Measurements from ENCODE around the gene KCNIP2.

The KCNIP2 gene

GRCh38 chr10:101843032-101844021 lies at the start of gene KCNIP2:
Gene KCNIP2 (minus strand): TSS chr10:101843800. CDS start chr10:101843568, 232 bp downstream.
- DNase-seq (ENCODE audit: low read depth in 2 of 2), result no peak

GRCh38 chr10:101892782-101893391 lies 49.3 kb upstream of the KCNIP2 start:
- DNase-seq (ENCODE audit: low read depth in 2 of 2), result no peak

DNA sequence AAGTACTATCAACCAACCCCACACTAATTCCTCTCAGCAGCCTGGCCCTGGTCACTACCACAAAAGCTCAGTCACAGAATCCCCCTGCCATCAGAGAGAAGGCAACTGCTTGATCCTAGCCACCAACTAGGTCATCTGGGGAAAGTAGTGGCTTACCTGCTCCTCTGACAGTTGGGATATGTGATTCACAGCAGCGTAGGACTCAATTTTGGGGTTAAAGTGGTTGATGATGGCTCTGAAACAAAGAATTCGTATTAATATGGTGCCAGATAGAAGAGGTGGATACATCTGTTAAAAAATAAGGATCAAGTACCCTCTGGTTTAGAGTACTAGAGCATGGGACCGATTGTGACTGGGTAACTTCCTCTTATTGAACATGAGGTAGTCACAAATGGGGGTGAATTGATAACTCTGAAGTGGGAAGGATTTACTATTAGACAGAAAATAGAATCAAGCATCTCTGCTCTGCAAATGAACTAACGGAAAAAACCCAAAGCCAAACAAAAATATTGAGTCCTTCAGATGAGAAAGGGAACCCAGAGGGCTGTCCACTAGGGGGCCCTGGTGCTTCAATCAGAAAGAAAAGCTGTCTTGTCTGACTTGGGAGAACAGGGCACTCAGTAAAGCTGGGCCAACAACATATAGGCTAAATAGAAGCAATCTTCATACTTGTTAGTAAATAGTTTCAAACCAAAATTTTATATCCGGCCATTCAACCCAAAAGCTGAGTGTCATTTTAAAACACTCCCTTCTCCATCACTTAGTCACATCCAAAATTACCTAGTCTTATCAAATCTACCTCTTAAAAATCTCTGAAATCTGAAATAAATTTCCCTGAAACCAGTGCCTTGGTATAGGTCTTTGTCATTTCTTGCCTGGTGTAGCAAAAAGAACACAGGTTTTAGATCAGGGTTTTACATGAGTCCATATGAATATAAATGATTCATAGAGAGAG lies 45.9 kb upstream of the KCNIP2 start:
- DNase-seq (ENCODE audit: low read depth in 2 of 2), result peak; percentile 39 to 41

DNA sequence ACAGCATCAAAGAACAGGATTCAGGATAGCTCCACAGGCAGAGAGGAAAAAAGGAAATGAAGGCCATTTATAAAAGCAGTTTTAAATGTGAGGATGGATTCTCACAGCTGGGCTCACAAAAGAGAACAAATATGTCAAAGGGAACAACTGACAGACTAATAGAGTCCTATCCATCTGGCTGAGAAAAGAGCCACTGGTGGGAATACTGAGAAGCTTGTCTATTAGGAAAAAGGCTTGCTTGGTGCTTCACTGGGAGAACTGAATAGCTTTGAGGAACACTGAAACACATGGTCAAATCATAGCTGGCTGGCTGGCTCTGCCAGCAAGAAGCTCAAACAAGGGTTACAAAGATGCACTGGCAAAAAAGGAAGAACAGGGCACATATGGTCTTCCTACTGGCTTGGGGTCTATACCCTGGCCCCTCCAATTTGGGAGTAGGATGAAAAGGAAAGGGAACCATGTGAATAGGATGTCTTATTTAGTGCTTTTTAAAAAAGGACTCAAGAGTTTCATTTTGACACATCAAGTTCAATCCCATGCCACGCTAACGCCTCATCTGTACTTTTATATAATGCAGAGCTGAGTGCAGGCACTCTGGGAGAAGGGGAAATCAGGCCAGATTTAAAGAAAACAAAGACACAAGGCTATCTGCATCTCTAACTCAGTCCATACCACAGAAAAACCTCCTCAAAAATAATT lies 44.8 kb upstream of the KCNIP2 start:
- no peak for DNase-seq (ENCODE audit: low read depth in 2 of 2)

- DNase-seq (ENCODE audit: low read depth in 2 of 2), result no peak
Measured at GRCh38 chr10:101887775-101888174, 44.2 kb upstream of the KCNIP2 start.

DNA sequence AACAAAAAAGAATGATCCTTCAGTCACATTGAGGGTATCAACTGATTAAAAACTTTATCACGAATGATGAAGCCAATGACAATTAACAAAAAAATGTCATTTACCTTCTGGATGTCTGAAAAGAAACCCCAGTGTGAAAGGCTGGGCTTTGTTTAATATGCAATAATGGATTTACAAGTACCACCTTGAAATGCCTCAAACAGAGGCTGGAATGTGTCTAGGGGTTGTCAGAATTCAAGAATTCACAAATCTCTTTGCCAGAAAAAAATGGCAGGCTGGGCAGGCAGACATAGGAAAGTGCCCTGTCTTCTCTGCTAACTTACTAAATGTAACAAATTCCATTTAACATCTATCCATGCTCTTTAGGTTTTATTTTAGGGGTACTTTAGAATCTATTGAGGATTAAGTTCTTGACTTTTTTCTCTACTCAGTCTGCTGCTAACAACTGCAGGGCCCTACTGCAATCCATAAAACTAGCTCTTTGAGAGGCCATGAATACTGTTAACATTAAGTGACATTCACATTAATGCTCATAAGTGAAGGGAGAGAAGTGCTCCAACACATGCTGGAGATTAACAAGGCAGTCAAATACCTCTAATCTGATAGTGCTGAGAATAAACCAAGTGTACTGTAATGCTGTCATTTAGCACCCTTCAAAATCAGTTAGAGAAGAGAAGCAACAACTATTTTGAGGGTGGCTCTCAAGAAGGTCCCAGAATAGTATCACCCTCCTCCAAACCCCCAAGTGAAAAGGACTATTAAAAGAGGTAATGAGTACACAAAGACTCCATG lies 43.1 kb upstream of the KCNIP2 start:
- no peak for DNase-seq (ENCODE audit: low read depth in 2 of 2)

DNA sequence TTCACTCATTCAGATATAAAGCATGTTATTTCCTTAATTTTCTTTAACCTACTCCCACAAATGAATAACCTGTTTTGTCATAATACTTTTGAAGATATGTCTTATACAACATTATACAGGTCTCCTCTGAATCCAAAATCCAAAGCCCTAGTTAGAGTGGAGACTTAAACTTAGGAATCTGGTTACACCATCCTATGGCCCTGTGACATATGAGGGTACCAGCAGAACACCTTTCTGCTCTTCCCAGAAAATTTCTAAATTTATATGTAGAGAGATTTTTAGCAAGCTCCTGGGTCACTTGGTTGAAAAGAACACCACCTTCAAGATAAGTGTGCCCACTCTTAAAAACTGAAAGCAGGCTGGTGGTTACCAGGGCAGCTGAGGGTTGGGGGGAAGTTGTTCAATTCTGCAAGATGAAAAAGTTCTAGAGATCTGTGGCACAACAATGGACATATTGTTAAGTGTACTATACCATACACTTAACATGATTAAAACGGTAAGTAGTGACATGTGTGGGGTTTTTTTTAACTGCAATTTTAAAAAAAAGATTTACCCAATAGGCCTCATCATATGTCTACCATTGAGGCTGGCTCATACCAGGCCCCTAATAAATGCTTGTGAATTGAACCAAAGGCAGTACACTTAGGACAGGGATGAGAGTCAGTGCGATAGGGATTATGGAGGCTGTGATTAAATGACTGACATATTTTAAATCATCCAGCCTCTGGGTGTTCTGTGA lies 37.6 kb upstream of the KCNIP2 start:
- no peak for DNase-seq (ENCODE audit: low read depth in 2 of 2)

DNA sequence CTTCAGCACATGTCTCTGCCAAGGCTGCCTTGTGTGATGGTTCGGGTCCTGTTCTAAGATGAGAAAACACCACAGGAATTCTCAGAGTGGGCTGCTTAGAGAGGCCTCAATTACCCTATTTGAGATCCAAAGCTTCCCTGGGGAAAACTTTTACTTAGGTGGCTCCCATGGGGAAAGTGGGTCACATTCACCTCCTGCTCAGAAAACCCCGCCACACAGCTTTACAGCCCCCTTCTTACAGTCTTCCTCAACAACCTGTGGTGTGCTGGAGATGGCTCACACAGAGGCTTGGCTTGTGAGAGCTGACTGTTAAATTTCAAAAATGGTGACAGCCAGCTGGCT lies 36.6 kb upstream of the KCNIP2 start:
- no peak for DNase-seq (ENCODE audit: low read depth in 2 of 2)

DNA sequence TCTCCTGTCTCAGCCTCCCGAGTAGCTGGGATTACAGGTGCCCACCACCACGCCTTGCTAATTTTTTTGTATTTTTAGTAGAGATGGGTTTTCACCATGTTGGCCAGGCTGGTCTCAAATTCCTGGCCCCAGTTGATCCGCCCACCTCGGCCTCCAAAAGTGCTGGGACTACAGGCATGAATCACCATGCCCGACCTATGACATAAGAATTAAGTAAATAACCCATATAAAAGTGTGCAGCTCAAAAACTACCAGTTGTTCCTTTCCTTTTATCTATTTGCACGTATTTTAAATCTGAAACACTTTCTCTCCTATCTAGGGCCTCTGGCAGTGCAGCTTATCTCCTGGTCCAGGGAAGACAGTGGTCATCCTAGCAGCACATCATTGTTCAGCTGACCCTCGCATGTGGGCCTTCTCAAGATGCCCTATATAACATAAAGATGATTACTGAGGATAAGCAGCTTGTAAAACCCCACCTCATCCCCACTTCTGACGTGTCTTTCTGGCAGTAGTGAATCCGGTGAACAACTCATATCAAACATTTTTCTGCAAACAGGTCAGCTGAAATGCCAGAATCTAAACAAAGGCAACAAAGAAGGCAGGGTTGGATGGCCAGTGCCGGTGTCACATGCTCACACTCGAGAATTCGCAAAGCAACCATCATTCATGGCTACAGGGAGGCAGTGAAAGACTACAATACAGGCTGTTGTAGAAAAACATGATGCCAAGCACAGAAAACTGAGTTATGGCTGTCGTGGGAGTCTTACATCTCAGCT lies 36.0 kb upstream of the KCNIP2 start:
- no peak for DNase-seq (ENCODE audit: low read depth in 2 of 2)

DNA sequence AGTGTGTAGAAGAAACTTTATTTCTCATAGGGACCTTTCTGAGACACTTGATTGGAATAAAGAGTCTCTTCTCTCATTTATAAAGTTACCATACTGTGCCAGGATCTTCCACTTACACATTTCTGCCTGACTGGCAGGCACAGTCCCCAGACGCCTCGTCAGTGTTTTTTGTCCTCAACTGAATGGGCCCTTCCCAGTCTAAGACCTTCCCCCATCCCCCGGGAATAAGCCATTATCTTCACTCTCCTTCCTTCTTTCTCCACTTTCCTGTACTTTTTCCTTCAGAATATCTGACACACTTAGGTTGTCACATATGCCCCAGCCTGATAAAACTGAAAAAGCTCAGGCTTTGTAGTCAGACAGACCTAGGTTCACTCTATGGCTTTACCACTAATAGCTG lies 35.3 kb upstream of the KCNIP2 start:
- DNase-seq (ENCODE audit: low read depth in 2 of 2), result no peak

- DNase-seq (ENCODE audit: low read depth in 2 of 2), result no peak
Measured at GRCh38 chr10:101875068-101875688, 31.6 kb upstream of the KCNIP2 start.

DNA sequence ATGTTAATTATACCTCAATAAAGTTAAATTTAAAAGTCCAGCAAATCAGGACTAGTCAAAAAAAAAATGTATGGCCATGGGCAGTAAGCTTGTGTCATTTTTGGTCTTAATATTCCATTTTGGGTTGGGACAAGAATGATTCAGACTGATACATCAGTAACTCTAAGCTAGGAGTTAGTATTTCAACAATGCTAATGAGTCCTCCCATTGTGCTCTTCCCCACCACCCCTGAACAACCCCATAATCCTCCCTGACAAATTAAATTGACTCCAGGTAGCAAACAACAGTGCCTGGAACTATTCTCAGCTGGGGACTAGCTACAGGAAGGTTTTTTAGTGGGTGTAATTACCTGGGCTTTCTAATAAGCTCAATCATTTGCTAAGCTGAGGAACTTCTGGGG lies 30.7 kb upstream of the KCNIP2 start:
- no peak for DNase-seq (ENCODE audit: low read depth in 2 of 2)

- DNase-seq (ENCODE audit: low read depth in 2 of 2), result peak; percentile 10 to 22
Measured at GRCh38 chr10:101867931-101868330, 24.3 kb upstream of the KCNIP2 start.

- no peak for DNase-seq (ENCODE audit: low read depth in 2 of 2)
Measured at GRCh38 chr10:101859530-101859929, 15.9 kb upstream of the KCNIP2 start.

DNA sequence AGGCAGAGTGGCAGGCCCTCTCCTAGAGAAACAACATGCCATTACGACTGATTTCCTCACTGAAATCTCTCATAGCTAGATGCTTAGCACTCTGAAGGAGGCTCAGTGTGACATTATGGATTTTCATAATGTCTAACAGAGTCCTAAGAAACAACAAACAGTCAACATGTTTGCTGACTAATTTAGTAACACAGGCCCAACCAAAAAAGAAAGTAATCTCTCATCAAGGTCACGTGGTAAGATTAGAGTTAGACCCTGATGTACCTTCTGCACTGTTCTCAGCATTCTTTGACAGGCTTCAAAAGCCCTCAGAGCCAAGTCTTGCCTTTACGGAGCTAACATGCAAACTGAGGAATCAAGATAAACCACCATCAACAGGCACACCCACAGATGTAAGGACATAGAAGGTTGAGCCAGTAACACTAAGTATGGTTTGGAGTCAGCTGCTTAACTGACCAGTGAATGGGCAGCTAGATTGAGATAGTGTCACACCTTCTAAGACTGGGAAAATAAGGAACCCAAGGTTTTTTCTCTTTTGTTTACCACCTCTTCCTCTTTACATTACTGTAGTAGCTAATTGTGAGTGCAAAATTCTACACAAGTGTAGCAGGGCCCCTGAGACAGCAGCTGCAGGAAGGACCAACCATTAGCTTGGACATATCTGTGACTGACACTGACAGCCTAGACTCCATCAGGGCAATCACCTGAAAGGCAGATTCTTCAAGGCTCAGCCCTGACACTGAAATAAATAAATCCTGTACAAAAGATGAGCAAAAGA lies 15.3 kb upstream of the KCNIP2 start:
- DNase-seq (ENCODE audit: low read depth in 2 of 2), result no peak

- DNase-seq (ENCODE audit: low read depth in 2 of 2), result no peak
Measured at GRCh38 chr10:101857802-101858476, 14.3 kb upstream of the KCNIP2 start.

DNA sequence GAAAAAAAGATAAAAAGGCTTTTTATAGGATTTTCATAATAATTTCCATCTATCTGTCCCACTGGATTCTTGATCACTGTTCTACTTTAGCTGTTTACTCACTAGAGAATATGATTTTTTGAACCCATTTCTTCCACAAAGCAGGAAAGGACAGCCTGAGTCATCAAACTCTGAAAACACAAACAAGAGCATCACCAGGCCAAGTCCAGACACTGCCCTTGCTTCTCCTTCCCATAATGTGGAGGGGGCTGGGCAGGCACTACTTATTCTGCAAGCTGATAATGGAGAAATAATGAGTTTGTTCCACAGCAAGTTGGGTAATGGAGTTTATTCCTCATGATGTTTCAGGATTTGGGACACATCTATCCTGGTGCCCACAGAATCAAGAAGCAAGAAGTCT lies 13.0 kb upstream of the KCNIP2 start:
- DNase-seq (ENCODE audit: low read depth in 2 of 2), result no peak

All from fibroblast of skin of left biceps (primary cell).